WTC11 (cell line): Measurements from ENCODE around the gene KIFBP.

Experiments used
- CTCF ChIP-seq: fragments of 200-600 bp; IDR thresholded peaks from 2 replicates; pipeline ENCODE4 v1.8.0; 2022; ENCODE audit warnings: antibody characterized with exemption
- FOXJ3 ChIP-seq: sonication (generic); formaldehyde crosslinking; IDR thresholded peaks from 2 replicates; pipeline ENCODE4 v1.9.0; 2021; ENCODE audit warnings: missing genetic modification reagents, mild to moderate bottlenecking, borderline replicate concordance
- ZNF232 ChIP-seq: sonication (generic); formaldehyde crosslinking; IDR thresholded peaks from 2 replicates; pipeline ENCODE4 v1.8.0; 2022; ENCODE audit warnings: mild to moderate bottlenecking, missing genetic modification reagents

DNA sequence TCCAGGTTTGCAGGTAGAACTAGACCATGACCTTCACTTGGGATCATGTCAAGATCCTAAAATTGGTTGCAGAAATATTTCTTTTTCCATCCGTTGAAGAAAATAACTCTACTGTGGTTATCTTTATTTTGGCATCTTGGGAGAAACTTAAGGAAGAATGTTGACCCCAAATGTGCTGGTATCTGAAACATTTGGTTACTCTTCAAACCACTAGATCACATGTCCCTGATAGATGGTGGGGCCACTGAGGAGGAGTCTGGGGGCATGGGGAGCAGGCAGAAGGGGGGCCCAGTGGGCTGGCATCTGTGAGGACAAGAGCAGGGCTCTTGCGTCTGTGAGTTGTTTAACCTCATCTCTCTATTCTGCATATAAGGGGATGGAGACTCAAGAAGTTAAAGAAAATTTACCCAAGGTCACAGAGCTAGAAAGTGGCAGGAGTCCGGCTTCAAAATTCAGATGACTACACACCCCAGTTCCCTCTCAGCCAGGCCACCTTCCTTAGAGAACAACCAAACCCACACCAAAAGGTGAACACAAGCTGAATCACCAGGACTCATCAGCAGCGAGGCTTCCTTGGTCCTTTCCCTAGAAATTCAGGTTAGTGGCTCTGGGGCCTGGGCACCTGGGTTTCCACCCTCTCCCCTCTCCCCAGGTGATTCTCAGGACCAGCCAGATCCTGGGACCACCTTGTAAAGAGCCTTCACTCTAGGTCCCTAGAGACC lies 58.7 kb downstream of the KIFBP start:
- TF ChIP-seq CTCF (no peak), ZNF232 (CRISPR knock-in tag) (no peak), FOXJ3 (CRISPR knock-in tag) (no peak)
